NB4 (cell line): ENCODE results near the gene MFGE8.

Source experiments
- DNase-seq: peaks from one replicate; pipeline ENCODE4 v3.0.0; 2010; ENCODE audit warnings: low read depth
- H3K4me3 ChIP-seq: one replicate; pipeline ENCODE4 v1.5.1; 2011; ENCODE audit warnings: mild to moderate bottlenecking, low read depth, low read length, moderate library complexity
- CTCF ChIP-seq: IDR thresholded peaks from one replicate; pipeline ENCODE4 v1.5.1; 2012; ENCODE audit warnings: low read depth, low read length
- MAX ChIP-seq: IDR thresholded peaks from 2 replicates; pipeline ENCODE4 v1.6.1; 2011; ENCODE audit warnings: low read depth, low read length
- MYC ChIP-seq: IDR thresholded peaks from 2 replicates; pipeline ENCODE4 v1.6.1; 2011; ENCODE audit warnings: low read depth, low read length
- POLR2A ChIP-seq: IDR thresholded peaks from 2 replicates; pipeline ENCODE4 v1.6.1; 2011; ENCODE audit warnings: mild to moderate bottlenecking; ENCODE audit not compliant: insufficient read length; ENCODE audit errors: extremely low read depth

Gene MFGE8

DNA sequence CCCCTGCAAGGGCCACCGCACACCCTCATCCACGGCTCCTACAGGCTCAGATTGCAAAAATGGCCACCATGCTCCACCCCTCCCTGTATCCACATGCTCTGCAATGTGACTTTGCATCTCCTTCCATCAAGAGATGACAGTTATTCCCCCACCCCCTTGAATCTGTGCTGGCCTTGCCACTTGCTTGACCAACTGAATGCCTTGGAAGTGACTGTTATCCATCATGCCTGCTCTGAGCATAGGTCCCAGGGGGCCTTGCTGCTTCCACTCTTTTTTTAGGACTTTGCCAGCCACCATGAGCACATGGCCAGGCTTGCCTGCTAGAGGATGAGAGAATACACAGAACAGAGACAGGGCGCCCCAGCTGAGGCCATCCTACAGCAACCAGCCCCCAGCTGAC is 31.4 kb downstream of the MFGE8 start:
- DNase-seq, result no peak
- TF ChIP-seq POLR2A (no peak), MYC (no peak), CTCF (no peak), MAX (no peak)

GRCh38 chr15:88880944-88881740 is 32.0 kb downstream of the MFGE8 start:
- no peak overlapping the region for H3K4me3 ChIP-seq
- no peak for DNase-seq
- TF ChIP-seq POLR2A (no peak), MAX (no peak), CTCF (no peak), MYC (no peak)

More for the DNA sequence above, 31.4 kb downstream of the MFGE8 start:
- H3K4me3 ChIP-seq, result no peak overlapping the region

DNA sequence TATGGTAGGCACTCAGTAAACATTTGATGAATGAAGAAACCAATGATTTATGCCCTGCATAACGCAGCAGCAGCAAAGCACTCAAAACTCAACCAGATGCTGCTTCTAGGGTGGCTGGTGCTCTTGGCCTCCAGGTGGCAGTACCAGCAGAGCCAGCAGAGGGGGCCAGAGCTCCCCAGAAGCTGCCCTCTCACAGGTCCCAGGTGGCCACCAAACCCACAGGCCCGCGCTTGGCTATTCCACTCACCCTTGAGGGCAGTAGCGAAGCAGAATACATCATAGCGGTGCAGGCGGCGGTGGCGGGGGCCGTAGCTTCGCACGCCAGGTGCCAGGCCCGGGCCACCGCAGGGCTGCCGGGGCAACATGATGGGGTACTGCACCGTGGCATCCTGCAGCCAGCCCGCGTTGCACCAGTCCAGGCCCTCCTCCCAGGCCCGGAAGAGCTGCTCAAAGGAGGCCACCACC is 34.4 kb downstream of the MFGE8 start:
- DNase-seq, result peak; percentile 74
- no peak overlapping the region for H3K4me3 ChIP-seq
- peak; percentile 95 for TF ChIP-seq CTCF
- TF ChIP-seq POLR2A, result no peak
- peak; percentile 40 for TF ChIP-seq MAX
- peak; percentile 12; the same call in 1 of the 2 replicates for TF ChIP-seq MYC

DNA sequence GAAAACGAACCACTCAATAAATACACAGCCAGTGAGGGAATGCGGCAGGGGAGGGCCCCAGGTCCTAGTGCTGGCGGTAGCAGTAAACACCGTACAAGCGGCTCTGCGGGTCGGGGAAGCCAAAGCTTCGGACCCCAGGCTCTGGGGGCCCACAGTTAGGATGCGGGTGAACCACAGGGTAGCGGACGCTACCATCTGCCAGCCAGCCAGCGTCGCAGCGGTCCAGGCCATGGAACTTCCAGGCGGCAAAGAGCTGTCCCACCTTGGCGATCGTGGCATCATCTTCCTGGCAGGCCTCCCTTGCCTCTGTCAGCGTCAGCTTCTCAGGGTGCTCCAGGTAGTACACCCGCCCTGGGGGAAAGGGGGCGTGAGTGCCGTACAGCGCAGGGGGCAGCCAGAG is 35.3 kb downstream of the MFGE8 start:
- DNase-seq, result no peak
- TF ChIP-seq MAX (no peak), POLR2A (no peak), MYC (no peak), CTCF (no peak)
- H3K4me3 ChIP-seq, result no peak overlapping the region

GRCh38 chr15:88877415-88877814 is 35.8 kb downstream of the MFGE8 start:
- DNase-seq, result no peak

More at GRCh38 chr15:88877415-88877814, 35.8 kb downstream of the MFGE8 start:
- no peak overlapping the region for H3K4me3 ChIP-seq
- no peak for TF ChIP-seq MYC
- TF ChIP-seq CTCF, result no peak
- TF ChIP-seq MAX, result no peak
- TF ChIP-seq POLR2A, result no peak
